Left colon (tissue), 2 donors: ENCODE measurements around the gene UBE2B. TPM values are rescaled to one million over a fixed set of nuclear protein-coding genes. Genes with fewer than 3 reads are reported as not detected.
A peak's percentile ranks its signal among the peaks of the same experiment; 100 is the strongest.

Experiments
- ATAC-seq: fragments of 200-7000 bp; cut with Tn5 transposase; one replicate; pipeline ENCODE4 v1.9.1; 2020; ENCODE audit warnings: mild to moderate bottlenecking, moderate library complexity
- DNase-seq, 2 donors: peaks; one replicate each; pipeline ENCODE4 v3.0.0-alpha.2; 2020
- intact Hi-C, 2 donors: fragments of 100-400 bp; cut with DNase I in 1 of 2; cut with micrococcal nuclease in 1 of 2; formaldehyde crosslinking; loops; one replicate each; pipeline versions ENCODE4 v1.11.2 to v1.14.0; 2022; cut with DNase I, micrococcal nuclease
- total RNA-seq, 2 donors: library from RNA; stranded (reverse); fragmentation: NEBNext Ultra II Directional; extraction: Animal tissue kit (Norgen Biotek cat#: 25700); gene quantifications; one replicate each; pipeline ENCODE4 v1.2.1, GENCODE V29; 2021
- donor health status: DM: no; HTN: no; CAD: no.
- donor health status: DM: yes; HTN: yes; CAD: no.

The UBE2B gene
- total RNA-seq, 2 donors from 2014 or later = 59.6 to 102 TPM

DNA sequence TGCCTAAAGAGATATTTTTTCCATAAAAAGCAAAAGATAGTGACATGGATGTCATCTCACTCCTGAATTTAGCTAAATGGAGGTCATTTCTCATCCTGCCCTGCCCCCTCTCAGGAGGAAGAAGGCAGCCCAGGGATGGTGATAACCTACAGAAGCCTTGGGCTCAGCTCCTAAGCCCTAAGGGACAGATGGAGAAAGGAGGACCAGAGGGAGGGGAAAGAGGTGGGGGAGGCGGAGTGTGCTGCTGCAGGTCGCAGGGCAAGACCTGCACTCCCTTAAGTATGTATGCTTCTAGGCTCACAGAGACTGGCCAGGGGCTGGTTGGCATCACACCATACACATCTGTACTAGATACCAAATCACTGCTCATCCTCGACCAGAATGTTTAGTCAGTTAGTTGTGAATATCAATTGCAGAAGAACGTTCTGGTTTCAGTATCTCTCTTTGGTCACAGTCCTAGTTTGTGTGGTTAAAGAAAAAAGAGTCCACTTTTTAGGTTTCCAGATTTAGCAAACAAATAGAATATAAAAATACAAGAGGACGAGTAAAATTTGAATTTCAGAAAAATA, 58.7 kb downstream of the UBE2B start:
- intact Hi-C loops = no loop called here
- no peak for DNase-seq
- ATAC-seq = no peak

DNA sequence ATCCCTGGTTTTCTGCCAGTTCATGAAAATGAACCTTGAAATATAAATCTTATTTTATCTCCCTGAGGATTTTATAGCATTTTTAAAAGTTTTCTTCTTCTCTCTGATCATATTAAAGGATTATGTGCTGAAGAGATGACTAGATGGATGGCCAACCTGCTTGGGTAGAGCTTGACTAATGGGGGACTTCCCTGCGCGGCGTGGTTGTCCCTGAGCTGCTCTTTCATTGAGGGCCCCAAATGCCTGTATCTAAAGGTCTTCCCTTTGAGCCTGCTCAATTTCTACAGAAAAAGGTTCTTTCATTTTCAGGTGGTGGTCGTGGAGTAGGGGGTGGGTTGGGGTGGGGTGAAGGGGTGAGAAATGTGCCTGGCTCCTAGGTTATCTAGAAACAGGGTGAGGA, 60.8 kb downstream of the UBE2B start:
- DNase-seq = no peak
- intact Hi-C loops = no loop called here
- no peak for ATAC-seq

DNA sequence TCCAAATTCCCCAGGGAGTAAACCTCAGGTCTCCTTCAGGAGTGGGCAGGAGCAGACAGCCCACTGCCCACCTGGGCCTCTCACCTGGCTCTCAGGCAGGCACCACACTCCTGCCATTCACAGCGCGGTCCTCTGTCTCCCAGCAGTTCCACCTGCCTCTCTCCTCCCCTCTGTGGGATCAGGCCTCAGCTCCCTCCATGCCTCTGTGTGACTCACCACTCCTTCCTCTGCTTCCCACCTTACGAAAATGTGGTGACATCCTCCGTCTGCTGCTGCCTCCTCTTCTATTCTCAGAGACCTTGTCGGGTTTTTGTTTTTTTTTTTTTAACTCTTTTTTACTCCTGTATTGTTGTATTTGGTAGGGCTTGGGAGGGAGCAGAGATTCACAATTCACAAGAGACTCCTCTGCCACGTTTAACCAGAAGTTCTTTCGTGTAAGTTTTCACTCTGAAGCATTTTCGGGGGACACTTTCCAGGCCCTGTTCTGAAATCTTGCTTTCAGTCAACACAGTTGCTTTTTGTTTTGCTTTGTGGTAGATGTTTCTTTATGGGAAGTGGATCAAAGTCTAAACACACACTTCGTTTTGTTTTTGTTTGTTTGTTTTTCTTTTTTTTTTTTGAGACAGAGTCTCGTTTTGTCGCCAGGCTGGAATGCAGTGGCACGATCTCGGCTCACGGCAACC, 61.4 kb downstream of the UBE2B start:
- DNase-seq (no peak), ATAC-seq (no peak)
- intact Hi-C loops = no loop called here

DNA sequence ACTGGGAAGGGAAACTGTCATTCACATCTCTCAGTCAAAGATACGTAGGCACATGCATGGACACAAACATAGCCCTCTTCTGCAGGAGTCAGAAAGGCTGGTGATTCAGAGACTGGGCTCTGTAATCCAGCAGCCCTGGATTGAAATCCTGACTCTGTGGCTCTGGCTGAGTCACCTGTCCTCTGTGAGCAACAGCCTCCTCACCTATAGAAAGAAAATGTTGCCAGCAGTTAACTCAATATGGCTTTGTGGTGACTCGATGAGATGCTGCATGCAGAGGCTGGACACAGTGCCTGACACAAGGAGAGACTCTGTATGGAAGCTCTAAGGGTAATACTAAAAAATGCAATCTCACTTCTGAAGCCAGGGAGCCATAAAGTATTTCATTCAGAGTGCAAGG, 64.2 kb downstream of the UBE2B start:
- DNase-seq = no peak
- ATAC-seq = peak; percentile 45
- intact Hi-C loops = no loop called here

DNA sequence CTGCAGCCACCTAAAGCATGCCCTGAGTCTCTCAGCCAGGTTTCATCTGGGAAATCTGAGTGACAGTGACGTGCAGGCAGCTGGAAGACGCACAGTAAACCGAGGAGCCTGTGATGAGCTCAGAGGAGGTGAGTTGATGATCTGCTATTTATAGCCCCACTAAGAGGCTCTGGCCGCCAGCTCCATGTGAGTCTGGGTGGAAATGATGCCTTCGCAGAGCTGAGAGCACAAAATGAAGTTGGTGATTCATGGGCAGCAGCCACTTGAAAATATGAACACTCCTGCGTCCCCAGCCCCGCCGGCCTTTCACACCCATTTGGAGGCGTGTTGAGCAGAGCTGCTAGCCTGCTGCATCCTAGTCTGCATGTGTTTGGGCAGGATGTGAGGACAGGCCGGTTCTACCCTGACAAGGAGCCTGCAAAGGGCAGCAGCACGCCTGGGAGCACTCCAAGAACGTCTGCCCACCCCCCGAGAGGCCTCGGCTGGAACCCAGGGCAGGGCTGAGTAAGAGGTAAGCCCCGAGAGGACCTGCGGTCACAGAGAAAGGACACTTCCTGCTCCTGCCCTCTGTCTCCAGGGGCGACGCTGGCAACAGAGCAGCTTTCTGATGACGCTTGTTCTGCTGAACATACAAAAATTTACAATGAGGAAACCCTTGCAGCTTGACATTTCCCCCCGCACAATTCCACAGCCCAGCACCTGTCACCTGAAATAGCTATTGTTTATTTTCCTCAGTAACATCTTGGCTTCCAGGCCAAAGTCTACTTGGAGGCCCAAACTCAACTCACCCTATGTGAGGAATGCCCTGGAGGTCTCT, 65.4 kb downstream of the UBE2B start:
- peak; percentile 88 for ATAC-seq
- DNase-seq = peak; percentile 79 to 91
- intact Hi-C loops = no loop called here

DNA sequence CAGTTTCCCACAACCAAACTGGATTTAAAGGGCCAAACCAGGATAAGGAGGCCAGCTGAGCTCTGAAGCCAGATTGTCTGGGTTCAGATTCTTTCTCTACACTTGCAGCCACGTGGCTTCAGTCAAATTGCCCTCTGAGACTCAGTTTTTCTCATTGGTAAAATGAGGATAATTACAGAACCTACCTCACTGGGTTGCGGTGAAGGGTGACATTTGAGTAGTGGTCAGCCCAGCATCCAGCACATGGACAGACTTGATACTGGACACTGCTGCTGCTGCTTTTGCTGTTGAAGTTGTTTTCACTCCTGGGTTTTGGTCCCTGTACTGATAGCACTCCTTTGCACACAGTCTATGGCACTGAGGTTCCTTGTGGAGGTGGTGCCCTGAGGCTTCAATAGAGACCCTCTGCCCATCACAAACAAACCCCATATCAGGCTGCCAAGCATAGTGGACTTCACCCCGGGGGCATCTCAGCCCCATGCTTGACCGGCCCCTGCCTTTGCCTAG, 66.0 kb downstream of the UBE2B start:
- no peak for ATAC-seq
- DNase-seq = no peak
- intact Hi-C loops = no loop called here

DNA sequence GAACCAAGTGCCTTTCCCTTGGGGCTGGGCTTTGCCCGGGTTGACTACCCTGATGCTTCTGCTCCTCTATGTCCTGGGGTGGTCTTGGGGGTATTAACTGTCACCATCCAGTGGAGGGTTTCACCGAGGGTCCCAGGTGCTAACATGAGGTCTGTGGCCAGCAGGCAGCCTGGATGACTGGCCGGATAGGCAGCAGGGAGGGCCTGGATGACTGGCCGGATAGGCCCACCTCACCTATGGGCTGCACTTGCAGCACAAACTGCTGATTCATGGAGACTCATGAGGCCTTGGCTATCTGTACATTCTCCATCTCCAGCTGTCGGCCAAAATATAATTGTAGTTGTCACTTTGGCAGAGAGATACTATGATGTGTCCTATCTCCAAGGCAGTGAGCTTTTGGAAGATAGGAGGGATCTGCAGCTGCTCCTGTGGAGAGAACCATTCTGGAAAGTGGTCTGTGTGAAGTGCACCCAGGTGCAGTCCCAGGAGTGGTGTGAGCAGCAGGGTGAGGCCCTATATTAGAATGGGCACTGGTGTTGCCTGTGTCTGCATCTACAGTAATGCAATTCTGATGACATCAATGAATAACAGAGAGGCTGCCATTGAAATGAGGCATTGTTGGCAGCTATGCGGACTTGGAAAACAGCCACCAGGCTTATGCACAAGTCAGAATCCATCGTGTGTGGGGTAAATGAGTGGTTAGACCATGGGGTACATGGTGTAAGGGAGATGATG, 66.6 kb downstream of the UBE2B start:
- ATAC-seq = no peak
- intact Hi-C loops = no loop called here
- DNase-seq = no peak

DNA sequence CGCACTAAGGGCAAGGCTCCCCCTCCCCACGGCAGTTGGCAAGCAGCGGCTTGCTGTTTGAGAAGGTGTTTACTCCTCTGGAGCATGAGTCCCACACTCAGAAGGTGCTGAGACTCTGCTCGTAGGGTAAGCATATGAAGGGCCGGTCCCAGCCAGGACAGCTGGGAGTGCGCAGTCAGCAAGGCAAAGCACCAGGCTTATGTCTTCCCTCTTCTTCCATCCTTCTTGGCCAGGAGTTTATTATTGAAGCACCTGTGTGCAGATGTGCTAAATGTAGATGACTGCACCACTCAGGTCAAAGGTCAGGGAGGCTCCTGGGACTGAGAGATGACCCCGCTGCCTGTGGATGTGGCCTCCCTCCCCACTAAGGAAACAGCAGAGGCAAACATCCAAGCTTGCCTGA, 67.4 kb downstream of the UBE2B start:
- intact Hi-C loops = no loop called here
- no peak for ATAC-seq
- no peak for DNase-seq

DNA sequence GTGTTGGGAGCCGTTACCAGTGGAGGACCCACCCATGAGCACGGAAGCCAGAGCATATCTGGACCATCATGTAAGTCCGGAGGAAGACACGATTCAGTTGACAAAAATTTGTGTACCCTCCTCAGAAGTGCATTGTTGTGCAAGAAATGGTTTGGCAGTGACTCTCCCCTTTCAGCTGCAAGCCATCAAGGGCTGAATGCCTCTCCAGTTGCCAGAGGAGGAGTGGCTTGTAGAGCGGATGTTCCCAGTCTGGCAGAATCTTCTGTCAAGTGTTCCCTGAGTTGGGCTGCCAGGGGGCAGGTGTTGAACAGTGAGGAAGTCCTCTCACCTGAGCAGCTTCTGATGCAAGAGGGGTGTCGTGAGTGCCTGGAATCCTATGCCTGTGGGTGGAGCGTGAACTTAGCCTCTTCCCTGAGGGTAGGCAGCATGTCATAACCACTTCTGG, 67.9 kb downstream of the UBE2B start:
- ATAC-seq (peak; percentile 47), DNase-seq (peak; percentile 50 to 88)
- intact Hi-C loops = no loop called here

DNA sequence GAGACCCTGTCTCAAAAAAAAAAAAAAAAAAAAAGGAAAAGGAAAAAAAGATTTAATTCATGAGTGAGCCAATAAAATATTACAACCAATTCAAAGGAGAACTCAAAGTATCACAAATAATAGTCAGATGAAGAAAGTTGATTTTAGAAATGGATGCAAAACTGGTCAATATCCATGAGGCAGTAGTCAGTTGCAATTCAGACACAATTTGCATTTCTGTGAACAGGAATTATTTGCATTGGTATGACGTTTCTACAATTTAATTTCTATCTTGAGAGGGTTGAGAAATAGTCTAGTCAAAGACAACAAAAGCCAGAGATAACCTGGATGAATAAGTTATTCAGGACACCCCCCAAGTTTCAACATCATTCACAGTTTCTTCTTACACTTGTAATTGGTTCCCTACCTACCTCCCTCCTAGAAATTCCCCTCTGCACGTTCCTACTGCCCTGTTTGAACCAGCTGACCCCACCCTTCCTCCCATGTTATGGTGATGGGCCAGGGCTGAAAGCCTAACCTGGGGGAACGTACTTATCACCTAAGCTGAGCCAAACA, 68.9 kb downstream of the UBE2B start:
- ATAC-seq = no peak
- intact Hi-C loops = no loop called here
- DNase-seq = no peak

Other genes with a start within 250 kb of the UBE2B start
- 100 to 1,000 TPM; 242 to 273 TPM for gene SKP1, start 194.6 kb upstream of the UBE2B start, total RNA-seq
- 100 to 1,000 TPM; 117 to 119 TPM for gene PPP2CA, start 145.5 kb upstream of the UBE2B start, total RNA-seq
- under 1 TPM in 1 of 2 donors, not detected in 1; 0.70 TPM for gene CDKL3, start 4.4 kb upstream of the UBE2B start, total RNA-seq
- 10 to 100 TPM; 15.0 to 19.3 TPM for gene CDKN2AIPNL, start 40.3 kb downstream of the UBE2B start, total RNA-seq
- gene JADE2, start 154.1 kb downstream of the UBE2B start, total RNA-seq = 10 to 100 TPM; 27.1 to 38.9 TPM